Keratinocyte (primary cell): ENCODE measurements around the gene ABCC6. TPM values are rescaled to one million over a fixed set of nuclear protein-coding genes. Genes with fewer than 3 reads are reported as not detected.

Experiments used
- DNase-seq: peaks from one replicate; pipeline ENCODE4 v3.0.0-alpha.2; 2011; ENCODE audit warnings: low read depth, missing footprints, low spot score
- FAIRE-seq: peaks from 2 replicates; lab custom pipeline; 2011; peaks lifted over from hg19 to GRCh38; lab: Jason Lieb, UNC
- H2AFZ ChIP-seq: 2 replicates; pipeline ENCODE4 v1.6.0; 2012; ENCODE audit warnings: low read length, control low read depth, inconsistent platforms; ENCODE audit not compliant: control insufficient read depth
- H3K27ac ChIP-seq: 2 replicates; pipeline ENCODE4 v1.5.1; 2011; ENCODE audit warnings: low read length; ENCODE audit not compliant: control insufficient read depth, insufficient read depth
- H3K27me3 ChIP-seq: 3 replicates; pipeline ENCODE4 v1.6.0; 2011; ENCODE audit warnings: low read length; ENCODE audit not compliant: control insufficient read depth, insufficient read depth; ENCODE audit errors: extremely low read depth
- H3K36me3 ChIP-seq, 2 experiments: 2 replicates in 1 of 2; 3 replicates in 1 of 2; pipeline ENCODE4 v1.5.1; 2011; ENCODE audit warnings: low read length in 2 of 2, mild to moderate bottlenecking in 1 of 2; ENCODE audit not compliant: control insufficient read depth in 2 of 2, insufficient read depth in 2 of 2; ENCODE audit errors: extremely low read depth in 1 of 2
- H3K4me1 ChIP-seq: 3 replicates; pipeline ENCODE4 v1.5.1; 2011; ENCODE audit warnings: low read length; ENCODE audit not compliant: control insufficient read depth, insufficient read depth; ENCODE audit errors: extremely low read depth
- H3K4me2 ChIP-seq: 3 replicates; pipeline ENCODE4 v1.6.0; 2011; ENCODE audit warnings: low read depth, low read length; ENCODE audit not compliant: control insufficient read depth, insufficient read depth; ENCODE audit errors: extremely low read depth
- H3K4me3 ChIP-seq, 3 experiments: fragments of 200-600 bp in 1 of 3; sonication (generic) in 1 of 3; 2 replicates in 2 of 3; 3 replicates in 1 of 3; pipeline ENCODE4 v1.5.1; 2011 to 2016; ENCODE audit warnings: low read length in 3 of 3, mild to moderate bottlenecking in 3 of 3, control low read depth in 2 of 3, inconsistent platforms in 1 of 3, low read depth in 1 of 3, mixed read lengths in 1 of 3, mixed run types in 1 of 3, moderate library complexity in 1 of 3; ENCODE audit not compliant: control insufficient read depth in 2 of 3, insufficient read depth in 2 of 3; ENCODE audit errors: extremely low read depth in 1 of 3
- H3K79me2 ChIP-seq: 2 replicates; pipeline ENCODE4 v1.6.0; 2012; ENCODE audit warnings: low read length; ENCODE audit not compliant: control insufficient read depth, insufficient read depth
- H3K9ac ChIP-seq: 3 replicates; pipeline ENCODE4 v1.6.0; 2011; ENCODE audit warnings: low read length; ENCODE audit not compliant: control insufficient read depth, insufficient read depth; ENCODE audit errors: extremely low read depth
- H3K9me1 ChIP-seq: 3 replicates; pipeline ENCODE4 v1.6.0; 2011; ENCODE audit warnings: low read length; ENCODE audit not compliant: control insufficient read depth, insufficient read depth; ENCODE audit errors: extremely low read depth
- H3K9me3 ChIP-seq: 2 replicates; pipeline ENCODE4 v1.5.1; 2012; ENCODE audit warnings: low read depth, low read length; ENCODE audit not compliant: control insufficient read depth
- H4K20me1 ChIP-seq: 3 replicates; pipeline ENCODE4 v1.6.0; 2011; ENCODE audit warnings: low read length; ENCODE audit not compliant: control insufficient read depth, insufficient read depth; ENCODE audit errors: extremely low read depth
- EZH2 ChIP-seq: IDR thresholded peaks from one replicate; pipeline ENCODE4 v1.6.1; 2012; ENCODE audit warnings: inconsistent platforms, mild to moderate bottlenecking, low read length, moderate library complexity
- dilution Hi-C: fragments of 300-500 bp; cut with MboI; formaldehyde crosslinking; loops from one replicate; pipeline ENCODE4 v1.7.0; 2020; ENCODE audit warnings: low sequenced_read_pairs; ENCODE audit not compliant: extremely low pct_ligation_motif_present
- polyA plus RNA-seq, 5 experiments: library from polyadenylated mRNA; depleted of rRNA in 3 of 5; stranded (reverse) in 3 of 5; stranded (forward) in 1 of 5; unstranded in 1 of 5; fragments of >200 nt; gene quantifications; 1 replicate in 1 of 5; 2 replicates in 3 of 5; 3 replicates in 1 of 5; pipeline versions ENCODE4 v1.2.1 to v1.2.3, GENCODE V29; 2011 to 2012; ENCODE audit warnings: missing spikeins in 2 of 5, low read depth in 1 of 5, low replicate concordance in 1 of 5
- TF ChIP-seq, protein P1 (sequence below), 3 experiments: IDR thresholded peaks in 1 of 3; conservative IDR thresholded peaks in 1 of 3; optimal IDR thresholded peaks in 1 of 3; 2 replicates in 2 of 3; 3 replicates in 1 of 3; pipeline versions ENCODE3 to v1.5.1; 2011; ENCODE audit warnings: low read length in 3 of 3, mild to moderate bottlenecking in 3 of 3, moderate library complexity in 2 of 3, control low read depth in 1 of 3, inconsistent platforms in 1 of 3; ENCODE audit not compliant: insufficient read depth in 2 of 3; ENCODE audit errors: extremely low read depth in 1 of 3

Gene ABCC6
- polyA plus RNA-seq, 1 donor (not counting 4 experiments of a cell fraction or from before 2014, with no cell fraction given), result not detected

- TF ChIP-seq, protein P1, sequence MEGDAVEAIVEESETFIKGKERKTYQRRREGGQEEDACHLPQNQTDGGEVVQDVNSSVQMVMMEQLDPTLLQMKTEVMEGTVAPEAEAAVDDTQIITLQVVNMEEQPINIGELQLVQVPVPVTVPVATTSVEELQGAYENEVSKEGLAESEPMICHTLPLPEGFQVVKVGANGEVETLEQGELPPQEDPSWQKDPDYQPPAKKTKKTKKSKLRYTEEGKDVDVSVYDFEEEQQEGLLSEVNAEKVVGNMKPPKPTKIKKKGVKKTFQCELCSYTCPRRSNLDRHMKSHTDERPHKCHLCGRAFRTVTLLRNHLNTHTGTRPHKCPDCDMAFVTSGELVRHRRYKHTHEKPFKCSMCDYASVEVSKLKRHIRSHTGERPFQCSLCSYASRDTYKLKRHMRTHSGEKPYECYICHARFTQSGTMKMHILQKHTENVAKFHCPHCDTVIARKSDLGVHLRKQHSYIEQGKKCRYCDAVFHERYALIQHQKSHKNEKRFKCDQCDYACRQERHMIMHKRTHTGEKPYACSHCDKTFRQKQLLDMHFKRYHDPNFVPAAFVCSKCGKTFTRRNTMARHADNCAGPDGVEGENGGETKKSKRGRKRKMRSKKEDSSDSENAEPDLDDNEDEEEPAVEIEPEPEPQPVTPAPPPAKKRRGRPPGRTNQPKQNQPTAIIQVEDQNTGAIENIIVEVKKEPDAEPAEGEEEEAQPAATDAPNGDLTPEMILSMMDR (optimal IDR thresholded peaks at IDR 0.05 in 1 of 3, IDR thresholded peaks at IDR 0.05 in 1 of 3, conservative IDR thresholded peaks at IDR 0.05 in 1 of 3; ENCODE audit: extremely low read depth in 1 of 3, insufficient read depth in 2 of 3, low read length in 3 of 3), result no peak
- TF ChIP-seq EZH2, result no peak
- dilution Hi-C loops, result no loop called here
- Histone ChIP-seq H3K79me2 (no peaks in the 10 kb centered on the region), H4K20me1 (peaks cover 2% of the 10 kb centered on the region), H3K27ac (no peak overlapping the region), H3K36me3 (peaks cover 25 to 35% of the 10 kb centered on the region in 2 experiments), H2AFZ (no peak overlapping the region), H3K9me1 (no peaks in the 10 kb centered on the region), H3K27me3 (no peaks in the 10 kb centered on the region), H3K4me3 (no peak overlapping the region), H3K4me2 (no peak overlapping the region), H3K9me3 (no peaks in the 10 kb centered on the region), H3K4me1 (no peaks in the 10 kb centered on the region), H3K9ac (no peak overlapping the region)
- FAIRE-seq (no peak), DNase-seq (no peak)
Observed at GRCh38 chr16:16108759-16109158, 114.5 kb downstream of the ABCC6 start.

DNA sequence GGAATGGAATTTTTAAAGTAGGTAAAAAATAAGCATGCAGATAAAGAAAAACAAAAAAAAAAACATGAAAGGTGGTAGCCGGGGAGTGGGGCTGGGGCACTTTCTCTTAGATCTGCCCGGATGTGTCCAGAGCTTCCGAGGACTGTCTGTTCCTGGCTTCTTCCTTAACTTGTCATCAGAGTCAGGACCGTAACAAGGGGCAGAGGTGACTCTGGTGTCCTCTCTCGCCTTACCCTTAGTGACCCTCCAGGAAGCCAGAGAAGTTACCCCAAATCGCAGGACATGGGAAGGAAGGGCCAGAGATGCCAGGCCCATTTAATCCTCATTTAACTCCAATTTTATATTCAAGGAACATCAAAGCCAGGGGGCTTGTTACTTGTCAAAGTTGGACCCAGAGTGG, 115.5 kb downstream of the ABCC6 start:
- H3K79me2 ChIP-seq, result no peaks in the 10 kb centered on the region
- TF ChIP-seq, protein P1 (optimal IDR thresholded peaks at IDR 0.05 in 1 of 3, IDR thresholded peaks at IDR 0.05 in 1 of 3, conservative IDR thresholded peaks at IDR 0.05 in 1 of 3; ENCODE audit: extremely low read depth in 1 of 3, insufficient read depth in 2 of 3, low read length in 3 of 3), result no peak
- TF ChIP-seq EZH2, result no peak
- no peaks in the 10 kb centered on the region for H3K27me3 ChIP-seq
- dilution Hi-C loops, result no loop called here
- no peak overlapping the region for H3K9ac ChIP-seq
- H3K36me3 ChIP-seq, result peaks cover 26 to 30% of the 10 kb centered on the region in 2 experiments
- FAIRE-seq, result no peak
- peaks cover 2% of the 10 kb centered on the region for H4K20me1 ChIP-seq
- H3K27ac ChIP-seq, result no peak overlapping the region
- H3K9me3 ChIP-seq, result no peaks in the 10 kb centered on the region
- no peak overlapping the region for H3K4me3 ChIP-seq
- H3K4me1 ChIP-seq, result no peaks in the 10 kb centered on the region
- H3K9me1 ChIP-seq, result no peaks in the 10 kb centered on the region
- H3K4me2 ChIP-seq, result no peak overlapping the region
- H2AFZ ChIP-seq, result no peak overlapping the region
- no peak for DNase-seq
